ENCODE results near the gene MYZAP. TPM values are rescaled to one million over a fixed set of nuclear protein-coding genes. Genes with fewer than 3 reads are reported as not detected.

MYZAP gene, protein sequence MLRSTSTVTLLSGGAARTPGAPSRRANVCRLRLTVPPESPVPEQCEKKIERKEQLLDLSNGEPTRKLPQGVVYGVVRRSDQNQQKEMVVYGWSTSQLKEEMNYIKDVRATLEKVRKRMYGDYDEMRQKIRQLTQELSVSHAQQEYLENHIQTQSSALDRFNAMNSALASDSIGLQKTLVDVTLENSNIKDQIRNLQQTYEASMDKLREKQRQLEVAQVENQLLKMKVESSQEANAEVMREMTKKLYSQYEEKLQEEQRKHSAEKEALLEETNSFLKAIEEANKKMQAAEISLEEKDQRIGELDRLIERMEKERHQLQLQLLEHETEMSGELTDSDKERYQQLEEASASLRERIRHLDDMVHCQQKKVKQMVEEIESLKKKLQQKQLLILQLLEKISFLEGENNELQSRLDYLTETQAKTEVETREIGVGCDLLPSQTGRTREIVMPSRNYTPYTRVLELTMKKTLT
- total RNA-seq (2011; cell fraction: chromatin; rRNA removed; ENCODE audit: low replicate concordance): not detected in 2 replicates
- not detected in 2 replicates for total RNA-seq (2011; cell fraction: nucleolus; rRNA removed)
- not detected in 2 replicates for total RNA-seq (2011; cell fraction: nucleoplasm; rRNA removed)
- not detected in 2 replicates for total RNA-seq (2014; rRNA removed)
- not detected in 2 replicates for total RNA-seq (2014; rRNA removed; fragmentation: Illumina TruSeq; extraction: Trizol)
- not detected in 2 replicates for total RNA-seq (2015; rRNA removed; fragmentation: Illumina TruSeq; extraction: Trizol)
- total RNA-seq (2021): not detected in 2 replicates
- polyA plus RNA-seq (2011; rRNA removed): 0.03 TPM in 1 of 2 replicates, not detected in the other
- polyA plus RNA-seq (2011; cell fraction: cytosol; rRNA removed): not detected in 2 replicates
- not detected in 2 replicates for polyA plus RNA-seq (2011; cell fraction: nucleus; rRNA removed)
- polyA plus RNA-seq (2012): not detected in 2 replicates
- not detected in 2 replicates for polyA plus RNA-seq (2014; fragmentation: Illumina TruSeq; extraction: Trizol)
- not detected for polyA plus RNA-seq (2014; fragmentation: Nextera tagmentation; extraction: Ambion mirVana)
- not detected in 2 replicates for polyA plus RNA-seq (2014; rRNA removed)
- polyA minus RNA-seq (2011; rRNA and poly(A)+ RNA removed): not detected in 2 replicates
- not detected in 2 replicates for polyA minus RNA-seq (2011; cell fraction: cytosol; rRNA and poly(A)+ RNA removed)
- not detected in 2 replicates for polyA minus RNA-seq (2011; cell fraction: nucleus; rRNA and poly(A)+ RNA removed)
- Bru-seq, nascent RNA: not detected
- BruChase-seq, experiment 1, labeled RNA remaining after a 2-hour chase: percentile 1 among the genes with signal in this experiment
- BruChase-seq, experiment 2, labeled RNA remaining after a 6-hour chase: not detected
- long read RNA-seq, experiment 1: 0 reads
- long read RNA-seq, experiment 2: 0 reads
- long read RNA-seq, experiment 3: 0 reads

DNA sequence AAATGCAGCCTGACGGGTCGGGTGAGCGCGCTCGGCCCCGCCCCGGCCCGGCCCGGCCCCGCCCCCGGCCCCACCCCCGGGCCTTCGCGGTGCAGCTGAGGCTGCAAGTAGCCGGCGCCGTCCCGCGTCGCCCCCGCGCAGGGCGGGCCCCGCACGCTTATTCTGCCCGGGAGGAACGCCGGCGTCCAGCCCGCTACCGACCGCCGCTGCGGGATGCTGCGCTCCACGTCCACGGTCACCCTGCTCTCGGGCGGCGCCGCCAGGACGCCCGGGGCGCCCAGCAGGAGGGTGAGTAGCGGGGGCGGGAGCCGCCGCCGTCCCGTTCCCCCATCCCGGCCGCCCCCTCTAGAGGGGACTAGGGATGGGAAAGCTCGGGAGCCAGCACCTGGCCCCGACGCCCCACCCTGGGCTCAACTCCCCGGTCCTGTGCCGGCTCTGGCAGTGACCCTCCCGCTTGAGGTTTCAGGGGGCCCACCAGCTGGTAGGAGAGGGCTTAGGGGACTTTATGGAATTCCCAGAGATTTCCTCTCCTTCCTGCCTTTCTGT is at the start of gene MYZAP:
Gene MYZAP, plus strand, starts transcription at position 83 of the 546 bp plus-strand sequence. Its CDS starts 131 bp downstream, at position 214.
- in situ Hi-C loops (cut with MboI): no loop called here
- intact Hi-C loops (cut with micrococcal nuclease): no loop called here
- Histone ChIP-seq H4K20me1 (replicated peaks; ENCODE audit: control insufficient read depth, insufficient read depth, low read length) (0 out of 2 replicates have a peak, but pooled peaks cover 5% of the 10 kb centered on the region), H3K4me2 (ENCODE audit: insufficient read depth, low read length) (peak within 1 kb of the TSS; percentile 55), H3K4me1 (replicated peaks in 1 of 2; ENCODE audit: control insufficient read depth in 2 of 2, insufficient read depth in 2 of 2, low read length in 2 of 2) (peaks cover 0 to 10% of the 10 kb centered on the region in 2 experiments; a peak in 1 of 5 replicates), H3K9me1 (ENCODE audit: control insufficient read depth, insufficient read depth, low read length) (no peaks in the 10 kb centered on the region), H3K9ac (ENCODE audit: insufficient read depth in 1 of 2, low read depth in 2 of 2, low read length in 2 of 2) (peak within 1 kb of the TSS in 1 of 2 experiments; percentile 72; a peak in 1 of 4 replicates), H3K36me3 (ENCODE audit: control insufficient read depth, insufficient read depth, low read length) (no peaks in the 10 kb centered on the region; the same call in 2 of the 3 replicates), H3K9me3 (replicated peaks; ENCODE audit: control insufficient read depth, insufficient read depth, low read depth, low read length) (no peaks in the 10 kb centered on the region), H3K4me3 (peak within 1 kb of the TSS; percentile 26), H3K79me2 (ENCODE audit: control insufficient read depth, insufficient read depth, low read length) (no peaks in the 10 kb centered on the region), H3K27me3 (ENCODE audit: control insufficient read depth in 2 of 2, insufficient read depth in 2 of 2, low read length in 2 of 2) (peaks cover 32 to 51% of the 10 kb centered on the region in 2 experiments), H2AFZ (ENCODE audit: low read depth, low read length) (0 out of 2 replicates have a peak within 1 kb of the TSS, but pooled peaks have one; percentile 59), H3K27ac (ENCODE audit: extremely low read depth, low read depth, low read length) (no peak within 1 kb of the TSS)
- 0% methylated on average over 20 of the region's 58 CpGs for WGBS (ENCODE audit: insufficient coverage, low coverage, missing lambda C conversion rate)
- ATAC-seq (peak; percentile 100), FAIRE-seq (no peak), DNase-seq (ENCODE audit: extremely low read depth in 1 of 4, low spot score in 3 of 4) (peak; percentile 45 to 90 (median 84))
- ChIA-PET CTCF (ENCODE audit: low intra/inter-chr PET ratio) (interaction anchor here (0.6 kb wide), 1 partner anchor 12 kb away, joined by 3 read pairs; no protein-coding TSS in a partner anchor), POLR2A (no interaction called here)
- no TSS peak for BruUV-seq (replicated peaks)
- TF ChIP-seq, protein P1, sequence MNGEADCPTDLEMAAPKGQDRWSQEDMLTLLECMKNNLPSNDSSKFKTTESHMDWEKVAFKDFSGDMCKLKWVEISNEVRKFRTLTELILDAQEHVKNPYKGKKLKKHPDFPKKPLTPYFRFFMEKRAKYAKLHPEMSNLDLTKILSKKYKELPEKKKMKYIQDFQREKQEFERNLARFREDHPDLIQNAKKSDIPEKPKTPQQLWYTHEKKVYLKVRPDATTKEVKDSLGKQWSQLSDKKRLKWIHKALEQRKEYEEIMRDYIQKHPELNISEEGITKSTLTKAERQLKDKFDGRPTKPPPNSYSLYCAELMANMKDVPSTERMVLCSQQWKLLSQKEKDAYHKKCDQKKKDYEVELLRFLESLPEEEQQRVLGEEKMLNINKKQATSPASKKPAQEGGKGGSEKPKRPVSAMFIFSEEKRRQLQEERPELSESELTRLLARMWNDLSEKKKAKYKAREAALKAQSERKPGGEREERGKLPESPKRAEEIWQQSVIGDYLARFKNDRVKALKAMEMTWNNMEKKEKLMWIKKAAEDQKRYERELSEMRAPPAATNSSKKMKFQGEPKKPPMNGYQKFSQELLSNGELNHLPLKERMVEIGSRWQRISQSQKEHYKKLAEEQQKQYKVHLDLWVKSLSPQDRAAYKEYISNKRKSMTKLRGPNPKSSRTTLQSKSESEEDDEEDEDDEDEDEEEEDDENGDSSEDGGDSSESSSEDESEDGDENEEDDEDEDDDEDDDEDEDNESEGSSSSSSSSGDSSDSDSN (IDR thresholded peaks at IDR 0.05; ENCODE audit: borderline replicate concordance in 1 of 2, low read depth in 2 of 2, low read length in 2 of 2): 0 out of 4 replicates have a peak, but pooled peaks of 1 of the 2 experiments have one; percentile 37
- TF ChIP-seq, protein P2, sequence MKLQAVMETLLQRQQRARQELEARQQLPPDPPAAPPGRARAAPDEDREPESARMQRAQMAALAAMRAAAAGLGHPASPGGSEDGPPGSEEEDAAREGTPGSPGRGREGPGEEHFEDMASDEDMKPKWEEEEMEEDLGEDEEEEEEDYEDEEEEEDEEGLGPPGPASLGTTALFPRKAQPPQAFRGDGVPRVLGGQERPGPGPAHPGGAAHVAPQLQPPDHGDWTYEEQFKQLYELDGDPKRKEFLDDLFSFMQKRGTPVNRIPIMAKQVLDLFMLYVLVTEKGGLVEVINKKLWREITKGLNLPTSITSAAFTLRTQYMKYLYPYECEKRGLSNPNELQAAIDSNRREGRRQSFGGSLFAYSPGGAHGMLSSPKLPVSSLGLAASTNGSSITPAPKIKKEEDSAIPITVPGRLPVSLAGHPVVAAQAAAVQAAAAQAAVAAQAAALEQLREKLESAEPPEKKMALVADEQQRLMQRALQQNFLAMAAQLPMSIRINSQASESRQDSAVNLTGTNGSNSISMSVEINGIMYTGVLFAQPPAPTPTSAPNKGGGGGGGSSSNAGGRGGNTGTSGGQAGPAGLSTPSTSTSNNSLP (IDR thresholded peaks at IDR 0.05; ENCODE audit: borderline replicate concordance, low read depth, low read length): no peak
- TF ChIP-seq NCOR1 (IDR thresholded peaks at IDR 0.05) (no peak), ZNF583 (CRISPR knock-in tag; IDR thresholded peaks at IDR 0.05) (no peak), NFXL1 (CRISPR knock-in tag; IDR thresholded peaks at IDR 0.05) (no peak), ZNF431 (CRISPR knock-in tag; IDR thresholded peaks at IDR 0.05) (no peak), GTF2A2 (tag; IDR thresholded peaks at IDR 0.05) (no peak), POLR2G (IDR thresholded peaks at IDR 0.05; ENCODE audit: low read depth, low read length) (no peak)
- TF ChIP-seq, protein P3, sequence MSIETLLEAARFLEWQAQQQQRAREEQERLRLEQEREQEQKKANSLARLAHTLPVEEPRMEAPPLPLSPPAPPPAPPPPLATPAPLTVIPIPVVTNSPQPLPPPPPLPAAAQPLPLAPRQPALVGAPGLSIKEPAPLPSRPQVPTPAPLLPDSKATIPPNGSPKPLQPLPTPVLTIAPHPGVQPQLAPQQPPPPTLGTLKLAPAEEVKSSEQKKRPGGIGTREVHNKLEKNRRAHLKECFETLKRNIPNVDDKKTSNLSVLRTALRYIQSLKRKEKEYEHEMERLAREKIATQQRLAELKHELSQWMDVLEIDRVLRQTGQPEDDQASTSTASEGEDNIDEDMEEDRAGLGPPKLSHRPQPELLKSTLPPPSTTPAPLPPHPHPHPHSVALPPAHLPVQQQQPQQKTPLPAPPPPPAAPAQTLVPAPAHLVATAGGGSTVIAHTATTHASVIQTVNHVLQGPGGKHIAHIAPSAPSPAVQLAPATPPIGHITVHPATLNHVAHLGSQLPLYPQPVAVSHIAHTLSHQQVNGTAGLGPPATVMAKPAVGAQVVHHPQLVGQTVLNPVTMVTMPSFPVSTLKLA (conservative IDR thresholded peaks at IDR 0.05): no peak
